Stimulated activated CD4-positive, alpha-beta T cell treated with anti-CD3 and anti-CD28 coated beads, Interleukin-1b, Interleukin-23, amount 100 ng/mL, for 4 hours (primary cell): ENCODE data around the gene PCDHGA8.
"Not testable (repeated sequence)": the region's sequence is repeated elsewhere in the genome, so short reads cannot be mapped to it uniquely, and the experiment has no call there.

Experiments
- DNase-seq, 2 donors: peaks; one replicate each; pipeline ENCODE4 v3.0.0-alpha.2; 2020; ENCODE audit warnings: low read depth in 2 of 2

Gene PCDHGA8

GRCh38 chr5:141402553-141403243 lies 10.3 kb downstream of the PCDHGA8 start, which contains the start of gene PCDHGA9:
TSS of gene PCDHGA9 (plus strand) at chr5:141402778. CDS start at chr5:141402953, 175 bp downstream.
- no peak for DNase-seq

- no peak for DNase-seq
Observed at GRCh38 chr5:141403387-141403786, 11.0 kb downstream of the PCDHGA8 start.

DNA sequence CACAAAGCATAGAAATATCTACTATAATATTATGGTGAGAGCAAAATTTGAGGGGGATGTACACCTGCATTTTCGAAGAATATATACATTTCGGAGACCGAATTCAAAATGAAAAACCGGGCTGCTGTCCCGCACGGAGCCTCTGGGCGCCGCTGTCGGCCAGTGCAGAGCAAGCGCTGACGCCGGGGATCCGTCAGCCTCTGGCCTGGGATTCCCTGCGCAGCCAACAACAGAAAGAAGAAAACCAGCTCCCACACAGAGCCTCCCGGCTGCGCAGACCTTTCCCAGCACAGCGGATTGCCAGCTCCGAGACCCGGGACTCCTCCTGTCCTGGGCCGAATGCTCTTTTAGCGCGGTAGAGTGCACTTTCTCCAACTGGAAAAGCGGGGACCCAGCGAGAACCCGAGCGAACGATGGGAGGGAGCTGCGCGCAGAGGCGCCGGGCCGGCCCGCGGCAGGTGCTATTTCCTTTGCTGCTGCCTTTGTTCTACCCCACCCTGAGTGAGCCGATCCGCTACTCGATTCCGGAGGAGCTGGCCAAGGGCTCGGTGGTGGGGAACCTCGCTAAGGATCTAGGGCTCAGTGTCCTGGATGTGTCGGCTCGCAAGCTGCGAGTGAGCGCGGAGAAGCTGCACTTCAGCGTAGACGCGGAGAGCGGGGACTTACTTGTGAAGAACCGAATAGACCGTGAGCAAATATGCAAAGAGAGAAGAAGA lies 15.5 kb downstream of the PCDHGA8 start, which contains the start of gene PCDHGB6:
Gene PCDHGB6 (plus strand): TSS at position 232 of the 716 bp plus-strand sequence. CDS start 182 bp downstream, at position 414.
- peak in 1 of 2 donors; percentile 44 for DNase-seq

DNA sequence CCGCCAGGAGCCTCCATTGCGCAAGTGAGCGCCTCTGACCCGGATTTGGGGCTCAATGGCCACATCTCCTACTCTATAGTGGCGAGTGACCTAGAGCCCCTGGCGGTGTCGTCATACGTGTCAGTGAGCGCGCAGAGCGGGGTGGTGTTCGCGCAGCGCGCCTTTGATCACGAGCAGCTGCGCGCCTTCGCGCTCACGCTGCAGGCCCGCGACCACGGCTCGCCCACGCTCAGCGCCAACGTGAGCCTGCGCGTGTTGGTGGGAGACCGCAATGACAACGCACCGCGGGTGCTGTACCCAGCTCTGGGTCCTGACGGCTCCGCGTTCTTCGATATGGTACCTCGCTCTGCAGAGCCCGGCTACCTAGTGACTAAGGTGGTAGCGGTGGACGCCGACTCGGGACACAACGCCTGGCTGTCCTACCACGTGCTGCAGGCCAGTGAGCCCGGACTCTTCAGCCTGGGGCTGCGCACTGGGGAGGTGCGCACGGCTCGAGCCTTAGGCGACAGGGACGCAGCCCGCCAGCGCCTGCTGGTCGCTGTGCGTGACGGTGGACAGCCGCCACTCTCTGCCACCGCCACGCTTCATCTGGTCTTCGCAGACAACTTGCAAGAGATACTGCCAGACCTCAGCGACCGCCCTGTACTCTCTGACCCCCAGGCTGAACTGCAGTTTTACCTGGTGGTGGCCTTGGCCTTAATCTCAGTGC lies 17.3 kb downstream of the PCDHGA8 start:
- DNase-seq: no peak

GRCh38 chr5:141411575-141411974 lies 19.1 kb downstream of the PCDHGA8 start:
- DNase-seq: no peak

DNA sequence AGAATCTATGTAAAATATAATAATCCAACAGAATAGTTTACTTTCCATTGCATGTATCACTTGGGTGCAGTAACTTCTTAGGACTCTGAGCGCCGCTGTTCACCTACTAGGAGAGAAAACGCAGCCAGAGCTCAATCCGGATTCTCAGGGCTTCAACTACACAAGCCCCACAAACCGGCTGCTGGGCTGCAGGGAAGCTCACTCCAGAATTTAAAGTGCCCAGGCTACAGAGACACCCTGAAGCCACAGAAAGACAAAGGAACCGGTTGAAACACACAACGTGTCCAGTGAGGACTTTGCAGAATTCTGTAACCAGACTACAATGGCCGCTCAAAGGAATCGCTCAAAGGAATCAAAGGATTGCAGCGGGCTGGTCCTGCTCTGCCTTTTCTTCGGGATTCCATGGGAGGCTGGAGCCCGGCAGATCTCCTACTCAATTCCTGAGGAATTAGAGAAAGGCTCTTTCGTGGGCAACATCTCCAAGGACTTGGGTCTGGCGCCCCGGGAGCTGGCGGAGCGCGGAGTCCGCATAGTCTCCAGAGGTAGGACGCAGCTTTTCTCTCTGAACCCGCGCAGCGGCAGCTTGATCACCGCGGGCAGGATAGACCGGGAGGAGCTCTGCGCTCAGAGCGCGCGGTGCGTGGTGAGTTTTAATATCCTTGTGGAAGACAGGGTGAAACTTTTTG lies 20.6 kb downstream of the PCDHGA8 start, which contains the start of gene PCDHGA10:
Gene PCDHGA10 (plus strand): TSS at position 134 of the 686 bp plus-strand sequence. CDS start 189 bp downstream, at position 323.
- DNase-seq: peak; percentile 32 to 33

DNA sequence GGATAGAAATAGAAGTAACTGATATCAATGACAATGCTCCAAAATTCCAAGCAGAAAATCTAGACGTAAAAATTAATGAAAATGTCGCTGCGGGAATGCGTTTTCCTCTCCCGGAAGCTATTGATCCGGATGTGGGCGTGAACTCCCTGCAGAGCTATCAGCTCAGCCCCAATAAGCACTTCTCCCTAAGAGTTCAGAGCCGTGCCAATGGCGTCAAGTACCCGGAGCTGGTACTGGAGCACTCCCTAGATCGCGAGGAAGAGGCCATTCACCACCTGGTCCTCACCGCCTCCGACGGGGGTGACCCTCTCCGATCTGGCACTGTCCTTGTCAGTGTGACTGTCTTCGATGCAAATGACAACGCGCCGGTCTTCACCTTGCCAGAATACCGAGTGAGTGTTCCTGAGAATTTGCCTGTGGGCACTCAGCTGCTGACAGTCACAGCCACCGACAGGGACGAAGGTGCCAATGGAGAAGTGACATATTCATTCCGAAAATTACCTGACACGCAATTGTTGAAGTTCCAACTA lies 21.2 kb downstream of the PCDHGA8 start:
- no peak for DNase-seq

GRCh38 chr5:141414548-141415274 lies 22.3 kb downstream of the PCDHGA8 start:
- DNase-seq: not testable (repeated sequence)

- DNase-seq: not testable (repeated sequence)
Observed at GRCh38 chr5:141415275-141415618, 22.8 kb downstream of the PCDHGA8 start.

- DNase-seq: peak in 1 of 2 donors; percentile 48
Observed at GRCh38 chr5:141417494-141418172, 25.2 kb downstream of the PCDHGA8 start, which contains the start of gene PCDHGB7. TSS of gene PCDHGB7 (plus strand) at chr5:141417677. CDS start at chr5:141417860, 183 bp downstream.

GRCh38 chr5:141419074-141419880 lies 26.8 kb downstream of the PCDHGA8 start:
- no peak for DNase-seq

- no peak for DNase-seq
Observed at GRCh38 chr5:141420855-141421488, 28.5 kb downstream of the PCDHGA8 start, which contains the start of gene PCDHGA11. TSS of gene PCDHGA11 (plus strand) at chr5:141421051. CDS start at chr5:141421228, 177 bp downstream.

GRCh38 chr5:141421489-141421855 lies 29.0 kb downstream of the PCDHGA8 start:
- no peak for DNase-seq

GRCh38 chr5:141422742-141423291 lies 30.4 kb downstream of the PCDHGA8 start:
- DNase-seq: no peak

DNA sequence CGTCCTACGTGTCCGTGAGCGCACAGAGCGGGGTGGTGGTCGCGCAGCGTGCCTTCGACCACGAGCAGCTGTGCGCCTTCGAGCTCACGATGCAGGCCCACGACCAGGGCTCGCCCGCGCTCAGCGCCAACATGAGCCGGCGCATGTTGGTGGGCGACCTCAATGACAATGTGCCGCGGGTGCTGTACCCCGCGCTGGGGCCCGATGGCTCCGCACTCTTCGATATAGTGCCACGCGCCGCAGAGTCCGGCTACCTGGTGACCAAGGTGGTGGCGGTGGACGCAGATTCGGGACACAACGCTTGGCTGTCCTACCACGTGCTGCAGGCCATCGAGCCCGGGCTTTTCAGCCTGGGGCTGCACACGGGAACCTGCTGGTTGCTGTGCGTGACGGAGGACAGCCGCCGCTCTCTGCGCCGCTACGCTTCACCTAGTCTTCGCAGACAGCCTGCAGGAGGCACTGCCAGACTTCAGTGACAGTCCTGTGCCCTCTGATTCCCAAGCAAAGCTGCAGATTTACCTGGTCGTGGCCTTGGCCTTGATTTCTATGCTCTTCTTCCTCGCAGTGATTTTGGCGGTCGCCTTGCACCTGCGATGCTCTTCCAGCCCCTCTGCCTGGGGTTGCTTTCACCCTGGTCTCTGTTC lies 35.5 kb downstream of the PCDHGA8 start:
- DNase-seq: no peak

DNA sequence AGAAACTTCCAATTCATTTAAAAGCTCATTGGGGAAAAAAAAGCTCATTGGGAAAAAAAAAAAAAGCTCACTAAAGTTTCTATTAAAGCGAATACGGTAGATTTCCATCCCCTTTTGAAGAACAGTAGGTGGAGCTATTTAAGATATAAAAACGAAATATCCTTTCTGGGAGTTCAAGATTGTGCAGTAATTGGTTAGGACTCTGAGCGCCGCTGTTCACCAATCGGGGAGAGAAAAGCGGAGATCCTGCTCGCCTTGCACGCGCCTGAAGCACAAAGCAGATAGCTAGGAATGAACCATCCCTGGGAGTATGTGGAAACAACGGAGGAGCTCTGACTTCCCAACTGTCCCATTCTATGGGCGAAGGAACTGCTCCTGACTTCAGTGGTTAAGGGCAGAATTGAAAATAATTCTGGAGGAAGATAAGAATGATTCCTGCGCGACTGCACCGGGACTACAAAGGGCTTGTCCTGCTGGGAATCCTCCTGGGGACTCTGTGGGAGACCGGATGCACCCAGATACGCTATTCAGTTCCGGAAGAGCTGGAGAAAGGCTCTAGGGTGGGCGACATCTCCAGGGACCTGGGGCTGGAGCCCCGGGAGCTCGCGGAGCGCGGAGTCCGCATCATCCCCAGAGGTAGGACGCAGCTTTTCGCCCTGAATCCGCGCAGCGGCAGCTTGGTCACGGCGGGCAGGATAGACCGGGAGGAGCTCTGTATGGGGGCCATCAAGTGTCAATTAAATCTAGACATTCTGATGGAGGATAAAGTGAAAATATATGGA lies 38.1 kb downstream of the PCDHGA8 start, which contains the start of gene PCDHGA12:
Gene PCDHGA12 (plus strand): TSS at position 176 of the 782 bp plus-strand sequence. CDS start 253 bp downstream, at position 429.
- DNase-seq: no peak

- DNase-seq: no peak
Observed at GRCh38 chr5:141431286-141431685, 38.9 kb downstream of the PCDHGA8 start.
